K562 (cell line): ENCODE results near the gene LCTL. TPM values are rescaled to one million over a fixed set of nuclear protein-coding genes. Genes with fewer than 3 reads are reported as not detected.
A peak's percentile ranks its signal among the peaks of the same experiment; 100 is the strongest.

ENCODE experiments used
- BCL6 ChIP-seq: fragments of 250-450 bp; sonication (Bioruptor Pico); IDR thresholded peaks from 2 replicates; pipeline ENCODE4 v1.4.0; 2020
- CTBP1 ChIP-seq: fragments of 450-650 bp; IDR thresholded peaks from 2 replicates; pipeline ENCODE4 v1.6.1; 2016; ENCODE audit warnings: borderline replicate concordance
- FOXM1 ChIP-seq, 2 experiments: fragments of 450-650 bp in 1 of 2; sonication (generic) in 1 of 2; formaldehyde crosslinking in 1 of 2; IDR thresholded peaks; 2 replicates each; pipeline versions ENCODE4 v1.6.1 to v1.9.0; 2017 to 2022; ENCODE audit warnings: low read depth in 2 of 2, mild to moderate bottlenecking in 2 of 2, missing genetic modification reagents in 1 of 2, moderate library complexity in 1 of 2
- NCOA2 ChIP-seq, 2 experiments: fragments of 450-650 bp; IDR thresholded peaks; 2 replicates each; pipeline ENCODE4 v1.6.1; 2018; ENCODE audit warnings: mild to moderate bottlenecking in 2 of 2, moderate library complexity in 1 of 2; ENCODE audit not compliant: partially characterized antibody in 2 of 2
- PTRF ChIP-seq: fragments of 450-650 bp; IDR thresholded peaks from 2 replicates; pipeline ENCODE4 v1.6.1; 2016; ENCODE audit warnings: mild to moderate bottlenecking, missing genetic modification characterization, missing compliant biosample characterization
- SMARCC2 ChIP-seq: fragments of 450-650 bp; IDR thresholded peaks from 2 replicates; pipeline ENCODE4 v1.6.1; 2017; ENCODE audit warnings: antibody characterized with exemption, moderate library complexity, mild to moderate bottlenecking, low read depth
- SUPT5H ChIP-seq: fragments of 450-650 bp; IDR thresholded peaks from 2 replicates; pipeline ENCODE4 v1.6.1; 2016
- TCF7 ChIP-seq: sonication (generic); IDR thresholded peaks from 2 replicates; pipeline ENCODE4 v1.6.1; 2016; ENCODE audit warnings: antibody characterized with exemption, borderline replicate concordance
- ZNF57 ChIP-seq: fragments of 450-650 bp; formaldehyde crosslinking; IDR thresholded peaks from 2 replicates; pipeline ENCODE4 v1.4.0; 2020; ENCODE audit warnings: mild to moderate bottlenecking, moderate library complexity
- ZNF589 ChIP-seq: fragments of 200-800 bp; sonication (Bioruptor generic); IDR thresholded peaks from 2 replicates; pipeline ENCODE4 v1.6.1; 2016; ENCODE audit warnings: low read depth, missing genetic modification characterization, missing compliant biosample characterization
- polyA plus RNA-seq, 8 experiments: library from polyadenylated mRNA; depleted of rRNA in 4 of 8; stranded (reverse) in 5 of 8; unstranded in 3 of 8; fragments of >200 nt; fragmentation: Nextera tagmentation in 2 of 8; fragmentation: Illumina TruSeq in 1 of 8; extraction: Ambion mirVana in 2 of 8; extraction: Trizol in 1 of 8; gene quantifications; 2 replicates each; pipeline versions ENCODE4 v1.2.1 to v1.2.3, GENCODE V29; 2011 to 2014; ENCODE audit warnings: inconsistent platforms in 1 of 8, missing spikeins in 1 of 8
- total RNA-seq, 7 experiments: library from RNA; depleted of rRNA in 6 of 7; stranded (reverse); fragments of >200 nt in 6 of 7; fragmentation: Illumina TruSeq in 2 of 7; extraction: Trizol in 2 of 7; gene quantifications; 2 replicates each; pipeline versions ENCODE4 v1.2.1 to v1.2.3, GENCODE V29; 2011 to 2021; ENCODE audit warnings: low replicate concordance in 1 of 7
- TF ChIP-seq, protein P1 (sequence below): fragments of 250-450 bp; sonication (Bioruptor Pico); IDR thresholded peaks from 2 replicates; pipeline ENCODE4 v1.4.0; 2020
- TF ChIP-seq, protein P2 (sequence below): fragments of 250-450 bp; sonication (Bioruptor Pico); IDR thresholded peaks from 2 replicates; pipeline ENCODE4 v1.5.0; 2022; ENCODE audit warnings: mild to moderate bottlenecking
- TF ChIP-seq, protein P3 (sequence below), 3 experiments: fragments of 200-800 bp in 1 of 3; sonication (Bioruptor generic) in 1 of 3; sonication (generic) in 1 of 3; formaldehyde crosslinking in 1 of 3; IDR thresholded peaks; 2 replicates each; pipeline versions ENCODE4 v1.6.1 to v1.8.0; 2016 to 2022; ENCODE audit warnings: mild to moderate bottlenecking in 2 of 3, missing compliant biosample characterization in 2 of 3, missing genetic modification characterization in 2 of 3, missing genetic modification reagents in 1 of 3
- TF ChIP-seq, protein P4 (sequence below): fragments of 450-650 bp; formaldehyde crosslinking; IDR thresholded peaks from 2 replicates; pipeline ENCODE4 v1.4.0; 2020; ENCODE audit warnings: mild to moderate bottlenecking, moderate library complexity
- TF ChIP-seq, protein P5 (sequence below), 2 experiments: fragments of 450-650 bp; IDR thresholded peaks; 2 replicates each; pipeline ENCODE4 v1.6.1; 2016

LCTL gene
- total and polyA plus RNA-seq, 9 of the 15 experiments (the other 6 are each of a cell fraction or from before 2014, with no cell fraction given), result 0.08 to 0.31 (median 0.17) TPM; not detected in 6

DNA sequence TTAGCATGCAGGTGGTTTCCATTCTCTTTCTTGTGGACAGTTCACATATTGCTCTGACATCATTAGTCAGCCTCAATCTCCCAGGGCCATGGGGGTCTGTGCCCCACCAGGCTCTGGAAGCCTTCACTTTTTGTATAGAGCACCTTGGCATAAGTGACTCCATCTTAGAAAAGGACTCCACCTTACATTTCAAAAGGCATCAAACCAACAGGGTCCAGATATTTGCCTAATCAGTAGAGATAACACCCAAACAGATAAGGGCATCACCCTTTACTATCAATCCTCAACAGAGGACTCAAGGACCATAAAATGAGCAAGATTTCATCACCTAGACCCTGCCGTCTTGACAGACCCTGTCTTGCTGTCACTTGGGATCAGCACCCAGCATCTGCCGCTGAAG lies 35.7 kb upstream of the LCTL start (continued):
- TF ChIP-seq, protein P1, sequence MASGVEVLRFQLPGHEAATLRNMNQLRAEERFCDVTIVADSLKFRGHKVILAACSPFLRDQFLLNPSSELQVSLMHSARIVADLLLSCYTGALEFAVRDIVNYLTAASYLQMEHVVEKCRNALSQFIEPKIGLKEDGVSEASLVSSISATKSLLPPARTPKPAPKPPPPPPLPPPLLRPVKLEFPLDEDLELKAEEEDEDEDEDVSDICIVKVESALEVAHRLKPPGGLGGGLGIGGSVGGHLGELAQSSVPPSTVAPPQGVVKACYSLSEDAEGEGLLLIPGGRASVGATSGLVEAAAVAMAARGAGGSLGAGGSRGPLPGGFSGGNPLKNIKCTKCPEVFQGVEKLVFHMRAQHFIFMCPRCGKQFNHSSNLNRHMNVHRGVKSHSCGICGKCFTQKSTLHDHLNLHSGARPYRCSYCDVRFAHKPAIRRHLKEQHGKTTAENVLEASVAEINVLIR (CRISPR knock-in tag), result no peak
- no peak for TF ChIP-seq SUPT5H
- peak; percentile 79; the same call in 1 of the 2 replicates for TF ChIP-seq ZNF589 (CRISPR knock-in tag)
- no peak for TF ChIP-seq FOXM1 (IDR thresholded peaks at IDR 0.05; ENCODE audit: low read depth)
- TF ChIP-seq FOXM1 (CRISPR knock-in tag; IDR thresholded peaks at IDR 0.05; ENCODE audit: low read depth), result no peak
- TF ChIP-seq, protein P2, sequence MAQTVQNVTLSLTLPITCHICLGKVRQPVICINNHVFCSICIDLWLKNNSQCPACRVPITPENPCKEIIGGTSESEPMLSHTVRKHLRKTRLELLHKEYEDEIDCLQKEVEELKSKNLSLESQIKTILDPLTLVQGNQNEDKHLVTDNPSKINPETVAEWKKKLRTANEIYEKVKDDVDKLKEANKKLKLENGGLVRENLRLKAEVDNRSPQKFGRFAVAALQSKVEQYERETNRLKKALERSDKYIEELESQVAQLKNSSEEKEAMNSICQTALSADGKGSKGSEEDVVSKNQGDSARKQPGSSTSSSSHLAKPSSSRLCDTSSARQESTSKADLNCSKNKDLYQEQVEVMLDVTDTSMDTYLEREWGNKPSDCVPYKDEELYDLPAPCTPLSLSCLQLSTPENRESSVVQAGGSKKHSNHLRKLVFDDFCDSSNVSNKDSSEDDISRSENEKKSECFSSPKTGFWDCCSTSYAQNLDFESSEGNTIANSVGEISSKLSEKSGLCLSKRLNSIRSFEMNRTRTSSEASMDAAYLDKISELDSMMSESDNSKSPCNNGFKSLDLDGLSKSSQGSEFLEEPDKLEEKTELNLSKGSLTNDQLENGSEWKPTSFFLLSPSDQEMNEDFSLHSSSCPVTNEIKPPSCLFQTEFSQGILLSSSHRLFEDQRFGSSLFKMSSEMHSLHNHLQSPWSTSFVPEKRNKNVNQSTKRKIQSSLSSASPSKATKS (CRISPR knock-in tag), result peak; percentile 74; the same call in 1 of the 2 replicates
- TF ChIP-seq ZNF57 (CRISPR knock-in tag), result no peak
- TF ChIP-seq, protein P3, sequence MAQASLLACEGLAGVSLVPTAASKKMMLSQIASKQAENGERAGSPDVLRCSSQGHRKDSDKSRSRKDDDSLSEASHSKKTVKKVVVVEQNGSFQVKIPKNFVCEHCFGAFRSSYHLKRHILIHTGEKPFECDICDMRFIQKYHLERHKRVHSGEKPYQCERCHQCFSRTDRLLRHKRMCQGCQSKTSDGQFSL (CRISPR knock-in tag; IDR thresholded peaks at IDR 0.05), result no peak
- TF ChIP-seq, protein P3 (tag; IDR thresholded peaks at IDR 0.05), result peak in 1 of 2 experiments; percentile 93; a peak in 2 of 4 replicates
- no peak for TF ChIP-seq CTBP1
- no peak for TF ChIP-seq TCF7
- TF ChIP-seq NCOA2 (IDR thresholded peaks at IDR 0.05; ENCODE audit: partially characterized antibody in 2 of 2), result no peak
- TF ChIP-seq PTRF (tag), result peak; percentile 90
- TF ChIP-seq, protein P4, sequence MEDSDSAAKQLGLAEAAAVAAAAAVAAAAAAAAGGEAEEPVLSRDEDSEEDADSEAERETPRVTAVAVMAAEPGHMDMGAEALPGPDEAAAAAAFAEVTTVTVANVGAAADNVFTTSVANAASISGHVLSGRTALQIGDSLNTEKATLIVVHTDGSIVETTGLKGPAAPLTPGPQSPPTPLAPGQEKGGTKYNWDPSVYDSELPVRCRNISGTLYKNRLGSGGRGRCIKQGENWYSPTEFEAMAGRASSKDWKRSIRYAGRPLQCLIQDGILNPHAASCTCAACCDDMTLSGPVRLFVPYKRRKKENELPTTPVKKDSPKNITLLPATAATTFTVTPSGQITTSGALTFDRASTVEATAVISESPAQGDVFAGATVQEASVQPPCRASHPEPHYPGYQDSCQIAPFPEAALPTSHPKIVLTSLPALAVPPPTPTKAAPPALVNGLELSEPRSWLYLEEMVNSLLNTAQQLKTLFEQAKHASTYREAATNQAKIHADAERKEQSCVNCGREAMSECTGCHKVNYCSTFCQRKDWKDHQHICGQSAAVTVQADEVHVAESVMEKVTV (CRISPR knock-in tag), result no peak
- TF ChIP-seq, protein P5, sequence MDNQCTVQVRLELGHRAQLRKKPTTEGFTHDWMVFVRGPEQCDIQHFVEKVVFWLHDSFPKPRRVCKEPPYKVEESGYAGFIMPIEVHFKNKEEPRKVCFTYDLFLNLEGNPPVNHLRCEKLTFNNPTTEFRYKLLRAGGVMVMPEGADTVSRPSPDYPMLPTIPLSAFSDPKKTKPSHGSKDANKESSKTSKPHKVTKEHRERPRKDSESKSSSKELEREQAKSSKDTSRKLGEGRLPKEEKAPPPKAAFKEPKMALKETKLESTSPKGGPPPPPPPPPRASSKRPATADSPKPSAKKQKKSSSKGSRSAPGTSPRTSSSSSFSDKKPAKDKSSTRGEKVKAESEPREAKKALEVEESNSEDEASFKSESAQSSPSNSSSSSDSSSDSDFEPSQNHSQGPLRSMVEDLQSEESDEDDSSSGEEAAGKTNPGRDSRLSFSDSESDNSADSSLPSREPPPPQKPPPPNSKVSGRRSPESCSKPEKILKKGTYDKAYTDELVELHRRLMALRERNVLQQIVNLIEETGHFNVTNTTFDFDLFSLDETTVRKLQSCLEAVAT (IDR thresholded peaks at IDR 0.05), result no peak
- TF ChIP-seq SMARCC2, result no peak
- TF ChIP-seq BCL6, result peak; percentile 89
